ENCODE results near the gene RAF1. TPM values are rescaled to one million over a fixed set of nuclear protein-coding genes. Genes with fewer than 3 reads are reported as not detected.
A peak's percentile ranks its signal among the peaks of the same experiment; 100 is the strongest.

RAF1 gene
- total and polyA plus RNA-seq, 9 of the 15 experiments (the other 6 are each of a cell fraction or from before 2014, with no cell fraction given), result 28.0 to 183 (median 85.6) TPM

DNA sequence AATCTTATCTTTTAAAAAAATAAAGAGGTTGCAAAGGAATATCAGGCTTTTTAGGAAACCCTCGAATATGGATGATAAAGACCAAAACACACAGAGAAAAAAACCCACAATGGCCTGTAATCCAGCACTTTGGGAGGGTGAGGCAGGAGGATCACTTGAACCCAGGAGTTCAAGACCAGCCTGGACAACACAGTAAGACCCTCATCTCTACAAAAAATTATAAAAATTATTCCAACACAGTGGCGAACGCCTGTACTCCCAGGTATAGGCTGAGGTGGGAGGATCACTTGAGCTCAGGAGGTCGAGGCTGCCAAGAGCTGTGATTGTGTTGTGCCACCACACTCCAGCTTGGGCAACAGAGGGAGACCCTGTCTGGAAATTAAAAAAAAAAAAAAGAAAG is 30.8 kb downstream of the RAF1 start:
- Histone ChIP-seq H3K9ac (ENCODE audit: insufficient read depth in 1 of 2, low read depth in 2 of 2, low read length in 2 of 2) (no peak overlapping the region), H3K4me3 (no peak overlapping the region), H4K20me1 (replicated peaks; ENCODE audit: control insufficient read depth, insufficient read depth, low read length) (peaks cover 16% of the 10 kb centered on the region), H3K36me3 (ENCODE audit: control insufficient read depth, insufficient read depth, low read length) (peaks cover 17% of the 10 kb centered on the region), H2AFZ (ENCODE audit: low read depth, low read length) (no peak overlapping the region), H3K27me3 (ENCODE audit: control insufficient read depth in 2 of 2, insufficient read depth in 2 of 2, low read length in 2 of 2) (no peaks in the 10 kb centered on the region), H3K9me1 (ENCODE audit: control insufficient read depth, insufficient read depth, low read length) (no peaks in the 10 kb centered on the region), H3K27ac (ENCODE audit: extremely low read depth, low read depth, low read length) (no peak overlapping the region), H3K4me1 (replicated peaks in 1 of 2; ENCODE audit: control insufficient read depth in 2 of 2, insufficient read depth in 2 of 2, low read length in 2 of 2) (peaks cover 20 to 26% of the 10 kb centered on the region in 2 experiments), H3K79me2 (ENCODE audit: control insufficient read depth, insufficient read depth, low read length) (peaks cover 92% of the 10 kb centered on the region), H3K4me2 (ENCODE audit: insufficient read depth, low read length) (no peak overlapping the region), H3K9me3 (replicated peaks; ENCODE audit: control insufficient read depth, insufficient read depth, low read depth, low read length) (no peaks in the 10 kb centered on the region)
- CTCF ChIA-PET (ENCODE audit: low intra/inter-chr PET ratio), result no interaction called here
- POLR2A ChIA-PET, result interaction anchor here (0.7 to 1.2 kb wide), 4 partner anchors 11 to 278 kb away, joined by 3 to 5 read pairs (median 4); no protein-coding TSS in a partner anchor
- DNase-seq (ENCODE audit: extremely low read depth in 1 of 4, low spot score in 3 of 4), result no peak
- TF ChIP-seq ZNF121 (CRISPR knock-in tag; conservative IDR thresholded peaks at IDR 0.05), result peak; percentile 73
- no peak for TF ChIP-seq ARID4B (CRISPR knock-in tag; IDR thresholded peaks at IDR 0.05)
- intact Hi-C loops (cut with micrococcal nuclease) (no loop called here), in situ Hi-C loops (cut with MboI) (no loop called here)
- no TSS peak for BruUV-seq (replicated peaks)
- peak; percentile 6 for FAIRE-seq
- WGBS (ENCODE audit: insufficient coverage, low coverage, missing lambda C conversion rate), result 61% methylated on average over 4 of the region's 4 CpGs
- ATAC-seq, result no peak

Data from K562 (cell line).